Body of pancreas (tissue), 4 donors: Measurements from ENCODE around the gene PLPPR4. TPM values are rescaled to one million over a fixed set of nuclear protein-coding genes. Genes with fewer than 3 reads are reported as not detected.

ENCODE experiments used
- ATAC-seq: fragments of 150-250 bp; one replicate; pipeline ENCODE4 v1.9.1; 2016
- DNase-seq, 4 donors: peaks; one replicate each; pipeline ENCODE4 v3.0.0-alpha.2; 2019
- H3K27ac ChIP-seq, 4 donors: fragments of 200-600 bp; sonication (generic); 1 replicate in 3 of 4; 2 replicates in 1 of 4; pipeline versions ENCODE4 v1.5.1 to v1.6.1; 2016 to 2019; ENCODE audit warnings: mild to moderate bottlenecking in 1 of 4, mixed read lengths in 1 of 4, moderate library complexity in 1 of 4
- H3K27me3 ChIP-seq, 2 donors: fragments of 200-600 bp; sonication (generic); one replicate each; pipeline ENCODE4 v1.6.0; 2016; ENCODE audit warnings: mild to moderate bottlenecking in 1 of 2
- H3K36me3 ChIP-seq, 2 donors: fragments of 200-600 bp; sonication (generic); replicated peaks in 1 of 2; 2 replicates each; pipeline ENCODE4 v1.5.1; 2016; ENCODE audit warnings: low read depth in 2 of 2; ENCODE audit not compliant: insufficient read depth in 1 of 2
- H3K4me1 ChIP-seq: fragments of 200-600 bp; sonication (generic); one replicate; pipeline ENCODE4 v1.6.0; 2016
- H3K4me3 ChIP-seq, 2 donors: fragments of 200-600 bp; sonication (generic); 1 replicate in 1 of 2; 2 replicates in 1 of 2; pipeline ENCODE4 v1.5.1; 2016 to 2019
- H3K9me3 ChIP-seq, 3 donors: fragments of 200-600 bp; sonication (generic); 1 replicate in 2 of 3; 2 replicates in 1 of 3; pipeline ENCODE4 v1.5.1; 2016
- CTCF ChIP-seq, 7 experiments: fragments of 450-650 bp in 4 of 7; fragments of 200-600 bp in 3 of 7; sonication (generic) in 3 of 7; IDR thresholded peaks; one replicate each; pipeline ENCODE4 v1.5.1; 2016 to 2019; ENCODE audit warnings: antibody characterized with exemption in 7 of 7
- POLR2A ChIP-seq, 3 donors: fragments of 450-650 bp; IDR thresholded peaks; one replicate each; pipeline ENCODE4 v1.6.1; 2016; ENCODE audit warnings: antibody characterized with exemption in 3 of 3, mild to moderate bottlenecking in 2 of 3
- WGBS, 2 donors: methylation state at CpG; one replicate each; pipeline ENCODE4 v1.1.5; 2017; 5-methylcytosine and 5-hydroxymethylcytosine counted together
- intact Hi-C: fragments of 100-400 bp; cut with DNase I; formaldehyde crosslinking; loops from one replicate; pipeline ENCODE4 v1.15.1; 2023
- total RNA-seq, 2 donors: library from RNA; depleted of rRNA; stranded (reverse); fragments of >200 nt; gene quantifications; one replicate each; pipeline ENCODE4 v1.1.0, GENCODE V29; 2016

PLPPR4 gene
- total RNA-seq, 2 donors from 2014 or later, result 0.52 TPM; not detected in 1

DNA sequence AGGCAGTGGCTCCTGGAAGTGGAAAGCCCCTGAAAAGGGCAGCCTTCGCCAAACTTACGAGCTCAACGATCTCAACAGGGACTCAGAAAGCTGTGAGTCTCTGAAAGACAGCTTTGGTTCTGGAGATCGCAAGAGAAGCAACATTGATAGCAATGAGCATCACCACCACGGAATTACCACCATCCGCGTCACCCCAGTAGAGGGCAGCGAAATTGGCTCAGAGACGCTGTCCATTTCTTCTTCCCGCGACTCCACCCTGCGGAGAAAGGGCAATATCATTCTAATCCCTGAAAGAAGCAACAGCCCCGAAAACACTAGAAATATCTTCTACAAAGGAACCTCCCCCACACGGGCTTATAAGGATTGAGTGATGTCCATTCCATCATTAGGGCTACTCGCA is 42.4 kb downstream of the PLPPR4 start:
- ATAC-seq (no peak), DNase-seq (no peak)
- Histone ChIP-seq H3K4me3 (no peak overlapping the region), H3K9me3 (no peaks in the 10 kb centered on the region), H3K36me3 (no peaks in the 10 kb centered on the region), H3K27ac (no peak overlapping the region), H3K27me3 (no peaks in the 10 kb centered on the region), H3K4me1 (no peaks in the 10 kb centered on the region)
- no peak for TF ChIP-seq CTCF (IDR thresholded peaks at IDR 0.05)
- no peak for TF ChIP-seq POLR2A (IDR thresholded peaks at IDR 0.05)
- WGBS, 2 donors, result 81 to 83% methylated on average over 15 of the region's 15 CpGs
- intact Hi-C loops, result no loop called here

DNA sequence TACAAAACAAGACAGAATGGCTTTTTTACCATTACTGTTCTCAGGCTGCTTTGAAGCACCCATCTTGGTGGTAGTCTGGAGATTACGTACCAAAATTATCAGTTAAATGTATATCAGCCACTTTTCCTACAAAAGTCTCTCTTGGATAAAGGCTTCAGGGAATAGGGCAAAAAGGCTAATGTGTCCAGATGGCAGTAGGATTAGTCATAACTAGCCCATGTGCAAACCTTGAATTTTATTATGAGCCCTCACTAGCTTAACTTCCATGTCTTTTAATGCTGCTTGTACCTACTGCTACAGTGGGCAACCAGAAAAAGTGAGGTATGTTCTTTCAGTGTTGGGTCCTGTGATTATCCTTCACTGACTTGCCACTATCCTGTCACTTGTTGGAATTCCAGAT is 51.0 kb downstream of the PLPPR4 start:
- intact Hi-C loops, result no loop called here
- Histone ChIP-seq H3K27ac (no peak overlapping the region), H3K9me3 (no peaks in the 10 kb centered on the region), H3K36me3 (no peaks in the 10 kb centered on the region), H3K27me3 (no peaks in the 10 kb centered on the region), H3K4me3 (no peak overlapping the region), H3K4me1 (no peaks in the 10 kb centered on the region)
- ATAC-seq (no peak), DNase-seq (no peak)
- TF ChIP-seq POLR2A (IDR thresholded peaks at IDR 0.05), result no peak
- TF ChIP-seq CTCF (IDR thresholded peaks at IDR 0.05), result no peak
- WGBS, 2 donors, result 59 to 77% methylated on average over 1 of the region's 1 CpG

- 67 to 70% methylated on average over 3 of the region's 3 CpGs for WGBS, 2 donors
- no peak overlapping the region for H3K4me3 ChIP-seq
Measured at GRCh38 chr1:99326215-99326949, 62.1 kb downstream of the PLPPR4 start.

GRCh38 chr1:99327357-99327756 is 63.1 kb downstream of the PLPPR4 start:
- intact Hi-C loops, result no loop called here
- 13 to 25% methylated on average over 3 of the region's 3 CpGs for WGBS, 2 donors
- TF ChIP-seq POLR2A (IDR thresholded peaks at IDR 0.05), result no peak
- TF ChIP-seq CTCF (IDR thresholded peaks at IDR 0.05), result no peak
- DNase-seq, result no peak
- Histone ChIP-seq H3K27ac (no peak overlapping the region), H3K4me3 (no peak overlapping the region), H3K4me1 (no peaks in the 10 kb centered on the region), H3K27me3 (no peaks in the 10 kb centered on the region), H3K36me3 (no peaks in the 10 kb centered on the region), H3K9me3 (no peaks in the 10 kb centered on the region)
- ATAC-seq, result no peak

More at GRCh38 chr1:99326215-99326949, 62.1 kb downstream of the PLPPR4 start:
- intact Hi-C loops, result no loop called here
- Histone ChIP-seq H3K27ac (no peak overlapping the region), H3K27me3 (no peaks in the 10 kb centered on the region), H3K9me3 (no peaks in the 10 kb centered on the region), H3K36me3 (no peaks in the 10 kb centered on the region), H3K4me1 (no peaks in the 10 kb centered on the region)
- no peak for ATAC-seq
- TF ChIP-seq POLR2A (IDR thresholded peaks at IDR 0.05) (no peak), CTCF (IDR thresholded peaks at IDR 0.05) (no peak)
- DNase-seq, result no peak

DNA sequence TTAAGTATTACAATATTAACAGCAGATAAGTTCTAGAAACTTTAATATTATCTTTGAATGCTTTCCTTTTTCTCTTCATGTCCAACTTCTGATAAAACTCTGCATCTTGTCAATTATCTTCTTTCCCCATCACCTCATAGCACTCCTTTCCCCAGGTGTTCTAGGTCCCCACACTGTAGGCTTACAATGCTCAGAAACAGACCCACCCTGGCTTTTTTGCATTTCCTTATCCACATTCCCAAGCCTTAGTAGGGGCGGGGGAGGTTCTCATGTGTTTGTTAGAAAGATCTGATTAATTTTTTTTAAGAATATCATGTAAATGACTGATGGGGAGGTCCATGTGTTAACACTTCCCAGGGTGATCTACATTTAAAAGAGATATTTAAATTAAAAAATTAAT is 63.9 kb downstream of the PLPPR4 start:
- TF ChIP-seq POLR2A (IDR thresholded peaks at IDR 0.05) (no peak), CTCF (IDR thresholded peaks at IDR 0.05) (no peak)
- 61 to 69% methylated on average over 1 of the region's 1 CpG for WGBS, 2 donors
- intact Hi-C loops, result no loop called here

More for the DNA sequence above, 63.9 kb downstream of the PLPPR4 start:
- no peaks in the 10 kb centered on the region for H3K27me3 ChIP-seq
- DNase-seq, result no peak
- H3K27ac ChIP-seq, result no peak overlapping the region
- ATAC-seq, result no peak
- H3K36me3 ChIP-seq, result no peaks in the 10 kb centered on the region
- no peaks in the 10 kb centered on the region for H3K4me1 ChIP-seq
- no peaks in the 10 kb centered on the region for H3K9me3 ChIP-seq
- H3K4me3 ChIP-seq, result no peak overlapping the region
